Measurements from ENCODE around the gene LRBA. TPM values are rescaled to one million over a fixed set of nuclear protein-coding genes. Genes with fewer than 3 reads are reported as not detected.
"Not testable (repeated sequence)": the region's sequence is repeated elsewhere in the genome, so short reads cannot be mapped to it uniquely, and the experiment has no call there.

LRBA gene
- total RNA-seq, 1 donor from 2014 or later = 39.9 TPM

GRCh38 chr4:150662686-150663085 is 352.4 kb downstream of the LRBA start:
- DNase-seq = no peak
- no peak for ATAC-seq
- no peaks in the 10 kb centered on the region for H3K27me3 ChIP-seq
- H3K9me3 ChIP-seq = no peaks in the 10 kb centered on the region
- intact Hi-C loops (cut with DNase I) = no loop called here
- TF ChIP-seq, protein P1, sequence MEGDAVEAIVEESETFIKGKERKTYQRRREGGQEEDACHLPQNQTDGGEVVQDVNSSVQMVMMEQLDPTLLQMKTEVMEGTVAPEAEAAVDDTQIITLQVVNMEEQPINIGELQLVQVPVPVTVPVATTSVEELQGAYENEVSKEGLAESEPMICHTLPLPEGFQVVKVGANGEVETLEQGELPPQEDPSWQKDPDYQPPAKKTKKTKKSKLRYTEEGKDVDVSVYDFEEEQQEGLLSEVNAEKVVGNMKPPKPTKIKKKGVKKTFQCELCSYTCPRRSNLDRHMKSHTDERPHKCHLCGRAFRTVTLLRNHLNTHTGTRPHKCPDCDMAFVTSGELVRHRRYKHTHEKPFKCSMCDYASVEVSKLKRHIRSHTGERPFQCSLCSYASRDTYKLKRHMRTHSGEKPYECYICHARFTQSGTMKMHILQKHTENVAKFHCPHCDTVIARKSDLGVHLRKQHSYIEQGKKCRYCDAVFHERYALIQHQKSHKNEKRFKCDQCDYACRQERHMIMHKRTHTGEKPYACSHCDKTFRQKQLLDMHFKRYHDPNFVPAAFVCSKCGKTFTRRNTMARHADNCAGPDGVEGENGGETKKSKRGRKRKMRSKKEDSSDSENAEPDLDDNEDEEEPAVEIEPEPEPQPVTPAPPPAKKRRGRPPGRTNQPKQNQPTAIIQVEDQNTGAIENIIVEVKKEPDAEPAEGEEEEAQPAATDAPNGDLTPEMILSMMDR (IDR thresholded peaks at IDR 0.05) = no peak
- H3K4me1 ChIP-seq = no peaks in the 10 kb centered on the region
- no peak overlapping the region for H3K27ac ChIP-seq
- no peak overlapping the region for H3K4me3 ChIP-seq
- H3K36me3 ChIP-seq = no peaks in the 10 kb centered on the region

- H3K36me3 ChIP-seq; H3K27me3 ChIP-seq; intact Hi-C loops (cut with DNase I); H3K9me3 ChIP-seq; ATAC-seq; DNase-seq; H3K27ac ChIP-seq; H3K4me3 ChIP-seq; H3K4me1 ChIP-seq: not testable (repeated sequence)
Measured at GRCh38 chr4:150661551-150661950, 353.5 kb downstream of the LRBA start.

- H3K27ac ChIP-seq; ATAC-seq; H3K27me3 ChIP-seq; H3K4me3 ChIP-seq; intact Hi-C loops (cut with DNase I); H3K9me3 ChIP-seq; H3K4me1 ChIP-seq; DNase-seq; H3K36me3 ChIP-seq: not testable (repeated sequence)
Measured at GRCh38 chr4:150658258-150658657, 356.8 kb downstream of the LRBA start.

- intact Hi-C loops (cut with DNase I) = no loop called here
- no peak for DNase-seq
Measured at GRCh38 chr4:150656891-150657290, 358.2 kb downstream of the LRBA start.

DNA sequence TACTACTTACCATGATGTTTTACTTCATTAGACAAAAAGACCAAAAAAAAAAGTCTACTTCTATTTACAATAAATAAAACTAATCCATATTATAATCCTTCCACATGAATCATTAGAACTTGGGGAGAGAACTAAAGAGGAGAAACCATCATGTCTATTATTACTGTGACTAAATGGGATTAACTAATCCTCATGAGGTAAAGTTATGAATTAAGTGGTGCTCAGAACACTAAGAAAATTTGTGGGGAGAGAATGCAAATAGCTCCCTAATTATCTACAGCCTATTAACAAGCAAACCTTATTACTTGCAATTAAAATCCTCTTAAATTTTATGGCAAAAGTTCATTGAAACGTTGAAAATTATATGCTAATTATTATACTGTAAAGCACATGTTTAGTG is 364.3 kb downstream of the LRBA start:
- no peak overlapping the region for H3K4me3 ChIP-seq
- no peaks in the 10 kb centered on the region for H3K4me1 ChIP-seq
- ATAC-seq (no peak), DNase-seq (no peak)
- no peaks in the 10 kb centered on the region for H3K27me3 ChIP-seq
- no peaks in the 10 kb centered on the region for H3K36me3 ChIP-seq
- H3K9me3 ChIP-seq = no peaks in the 10 kb centered on the region
- intact Hi-C loops (cut with DNase I) = no loop called here
- TF ChIP-seq, protein P1 (IDR thresholded peaks at IDR 0.05) = no peak
- no peak overlapping the region for H3K27ac ChIP-seq

More at GRCh38 chr4:150656891-150657290, 358.2 kb downstream of the LRBA start:
- TF ChIP-seq, protein P1 (IDR thresholded peaks at IDR 0.05) = no peak
- H3K27ac ChIP-seq = no peak overlapping the region
- no peaks in the 10 kb centered on the region for H3K9me3 ChIP-seq
- peak; percentile 49 for ATAC-seq
- H3K4me3 ChIP-seq = no peak overlapping the region
- H3K4me1 ChIP-seq = no peaks in the 10 kb centered on the region
- H3K36me3 ChIP-seq = no peaks in the 10 kb centered on the region
- no peaks in the 10 kb centered on the region for H3K27me3 ChIP-seq

GRCh38 chr4:150648123-150648522 is 367.0 kb downstream of the LRBA start:
- intact Hi-C loops (cut with DNase I) = no loop called here
- no peaks in the 10 kb centered on the region for H3K9me3 ChIP-seq
- DNase-seq = no peak

More at GRCh38 chr4:150648123-150648522, 367.0 kb downstream of the LRBA start:
- no peaks in the 10 kb centered on the region for H3K4me1 ChIP-seq
- no peak overlapping the region for H3K4me3 ChIP-seq
- TF ChIP-seq, protein P1 (IDR thresholded peaks at IDR 0.05) = no peak
- ATAC-seq = no peak
- H3K27me3 ChIP-seq = no peaks in the 10 kb centered on the region
- H3K36me3 ChIP-seq = no peaks in the 10 kb centered on the region
- no peak overlapping the region for H3K27ac ChIP-seq
